Stimulated activated CD4-positive, alpha-beta T cell treated with anti-CD3 and anti-CD28 coated beads, Interleukin-12 subunit alpha, Interleukin-12 subunit beta, amount 100 ng/mL, for 4 hours (primary cell): ENCODE measurements around the gene USP48.

Experiments
- DNase-seq: peaks from one replicate; pipeline ENCODE4 v3.0.0-alpha.2; 2020

USP48 gene

GRCh38 chr1:21666576-21667320 is 116.2 kb downstream of the USP48 start:
- DNase-seq, result no peak

DNA sequence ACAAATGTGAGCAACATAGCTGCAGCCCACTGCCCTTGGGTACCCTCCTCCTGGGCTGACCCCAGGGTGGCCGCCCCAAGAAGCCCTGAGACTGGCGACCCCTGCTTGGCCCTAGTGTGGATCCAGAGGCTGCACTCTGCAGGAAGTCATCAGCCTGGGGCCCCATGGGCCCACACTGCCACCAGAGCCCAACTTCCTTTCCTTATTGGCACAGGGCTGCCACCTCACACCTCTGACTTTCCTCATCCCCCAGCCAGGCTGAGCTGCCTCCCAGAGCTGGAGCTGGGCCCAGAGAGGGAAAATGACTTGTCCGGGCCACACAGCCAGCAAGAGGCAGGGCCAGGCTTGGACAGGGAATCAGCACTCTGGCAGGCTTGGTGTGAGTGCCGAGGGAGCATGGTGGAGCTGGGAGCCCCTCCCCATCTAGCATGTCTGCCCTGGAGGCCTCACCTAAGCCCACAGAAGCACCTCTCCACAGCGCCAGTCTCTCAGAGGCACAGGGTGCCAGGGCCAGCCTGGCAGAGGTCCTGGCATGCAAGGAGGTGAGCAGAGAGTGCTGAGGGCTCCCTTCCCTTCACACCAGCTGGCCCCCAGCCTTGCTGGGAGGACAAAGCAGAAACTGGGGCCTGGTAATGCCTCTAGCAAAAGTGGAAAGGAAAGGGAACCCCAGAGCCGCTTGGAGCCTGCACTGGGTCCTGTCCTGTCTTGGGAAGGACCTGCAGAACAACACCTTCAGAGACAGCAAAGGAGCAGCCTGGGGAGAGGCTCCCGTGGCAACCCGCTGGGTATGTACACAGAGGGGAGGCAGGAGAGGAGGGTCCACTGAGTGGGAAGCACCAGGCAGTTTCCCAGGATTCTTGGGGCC is 117.0 kb downstream of the USP48 start:
- no peak for DNase-seq

DNA sequence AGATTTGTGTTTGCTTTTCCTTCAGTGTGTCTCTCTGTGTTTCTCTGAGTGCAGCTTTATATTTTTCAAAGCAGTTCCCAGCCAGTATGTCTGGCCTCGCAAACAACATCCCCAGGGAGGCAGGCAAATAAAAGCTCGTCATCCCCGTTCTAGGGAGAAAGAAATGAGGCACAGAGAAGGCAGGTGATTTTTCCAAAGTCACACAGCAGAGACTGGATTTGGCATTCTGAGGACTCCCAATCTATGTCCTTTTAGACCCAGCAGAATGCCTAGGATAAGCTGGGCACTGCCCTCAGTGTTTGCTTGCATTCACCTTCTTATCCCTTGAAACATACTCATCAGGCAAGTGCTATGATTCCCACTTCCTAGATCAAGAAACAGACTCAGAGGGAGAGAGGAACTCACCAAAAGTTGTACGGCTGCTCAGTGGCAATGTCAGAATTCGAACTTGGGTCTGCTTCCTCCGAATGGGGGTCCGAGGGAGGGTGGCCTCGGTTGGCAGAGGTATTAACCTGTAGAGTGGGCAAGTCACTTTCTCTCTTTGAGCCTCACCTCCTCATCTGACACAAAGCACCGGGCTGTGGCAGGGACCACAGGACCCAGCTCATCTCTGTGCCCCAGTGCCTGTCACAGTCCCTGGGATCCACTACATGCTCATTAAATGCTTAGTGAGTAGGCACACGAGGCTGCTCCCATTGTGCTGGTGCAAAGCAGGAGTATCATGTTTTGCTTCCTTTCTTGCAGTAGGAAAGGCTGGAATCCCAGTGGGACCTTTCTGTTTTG is 118.0 kb downstream of the USP48 start:
- DNase-seq, result no peak

- DNase-seq, result no peak
Measured at GRCh38 chr1:21663951-21664805, 118.8 kb downstream of the USP48 start.

DNA sequence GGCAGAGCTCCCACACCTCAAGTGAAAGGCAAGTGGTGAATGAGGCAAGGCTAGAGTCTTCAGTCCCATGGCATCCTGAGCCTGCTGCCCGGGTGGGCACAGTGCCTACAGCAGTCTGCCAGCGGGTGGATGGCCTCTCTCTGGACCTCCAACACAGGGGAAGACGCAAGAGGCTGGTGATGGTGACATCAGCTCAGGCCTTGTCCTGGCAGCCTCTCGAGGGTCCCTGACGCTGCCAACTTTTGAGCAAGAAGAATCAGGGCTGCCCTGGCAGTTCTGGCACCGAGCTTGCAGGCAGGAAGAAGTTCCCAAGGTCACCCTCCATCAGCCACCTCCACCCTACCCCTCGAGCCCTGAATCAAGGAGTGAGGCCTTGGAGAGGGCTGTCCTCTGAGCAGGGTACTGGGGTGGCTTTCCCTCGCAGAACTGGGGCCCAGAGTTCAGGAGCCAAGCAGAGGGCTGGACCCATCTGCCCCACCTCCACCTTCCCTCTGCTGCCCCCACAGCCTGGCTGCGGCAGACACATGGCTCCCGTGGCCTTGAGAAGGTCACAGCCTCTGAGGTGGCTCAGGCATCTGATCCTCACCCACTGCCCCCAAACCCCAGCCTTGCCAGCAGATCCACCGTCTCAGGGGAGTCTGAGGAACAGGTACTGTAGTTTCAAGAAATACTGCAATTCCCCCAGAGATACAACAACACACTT is 119.5 kb downstream of the USP48 start:
- DNase-seq, result no peak

DNA sequence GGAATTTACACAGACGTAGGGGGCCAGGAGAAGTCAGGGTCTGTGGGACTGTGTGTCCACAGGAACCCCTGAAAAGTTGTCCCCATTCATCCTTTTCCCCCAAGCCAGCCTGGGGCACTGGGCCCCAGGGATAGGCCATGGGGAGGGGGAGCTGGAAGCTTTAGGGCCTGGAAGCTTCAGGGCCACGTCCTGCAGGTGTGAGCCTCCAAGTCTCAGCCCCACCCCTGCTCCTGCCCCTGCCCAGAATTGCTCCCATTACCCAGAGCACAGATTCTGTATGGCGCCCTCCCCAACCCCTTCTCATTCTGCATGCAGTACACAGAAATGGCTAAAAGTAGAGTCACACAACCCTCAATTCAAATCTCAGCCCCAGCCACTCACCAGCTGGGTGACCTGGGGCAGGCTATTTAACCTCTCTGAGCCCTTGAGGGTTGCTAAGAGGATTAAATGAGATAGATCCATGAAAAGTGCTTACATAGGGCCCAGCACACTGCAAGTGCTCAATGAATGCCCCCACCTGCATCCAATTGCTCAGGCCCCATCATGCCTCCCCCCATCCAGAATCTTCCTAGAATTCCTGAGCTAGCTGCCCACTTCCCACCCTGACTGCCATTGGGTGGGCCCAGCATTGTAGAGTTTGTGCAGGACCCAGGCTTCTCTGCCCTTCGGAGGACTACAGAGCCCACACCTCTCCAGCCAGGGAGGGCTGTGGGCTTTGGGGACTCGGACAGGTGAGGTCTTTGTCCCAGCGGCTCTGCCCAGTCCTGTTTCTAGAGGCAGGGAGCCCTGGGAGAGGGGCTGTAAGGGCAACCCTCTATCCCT is 120.3 kb downstream of the USP48 start:
- no peak for DNase-seq

DNA sequence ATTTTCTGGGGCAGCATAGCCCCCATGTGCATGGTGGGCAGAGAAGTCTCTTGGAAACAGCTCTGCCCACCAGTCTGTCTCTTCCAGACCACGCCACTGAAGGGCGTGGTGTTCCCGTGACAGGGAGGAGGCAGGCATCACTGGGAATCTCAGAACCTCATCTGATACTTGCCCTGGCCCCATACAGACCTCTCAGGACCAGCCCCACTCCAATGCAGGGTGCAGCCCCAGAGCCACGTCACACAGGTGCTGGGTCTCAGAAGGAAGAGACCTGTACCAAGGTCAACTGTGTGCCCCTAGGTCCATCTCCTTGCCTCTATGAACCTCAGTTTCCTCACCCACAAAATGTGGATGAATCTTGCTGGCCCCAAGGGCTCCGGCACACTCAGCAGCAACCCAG is 121.1 kb downstream of the USP48 start:
- DNase-seq, result no peak

- no peak for DNase-seq
Measured at GRCh38 chr1:21659924-21660326, 123.0 kb downstream of the USP48 start.

- DNase-seq, result peak; percentile 70
Measured at GRCh38 chr1:21659099-21659923, 123.6 kb downstream of the USP48 start.

GRCh38 chr1:21657456-21658190 is 125.3 kb downstream of the USP48 start:
- no peak for DNase-seq

- no peak for DNase-seq
Measured at GRCh38 chr1:21655748-21656147, 127.2 kb downstream of the USP48 start.

DNA sequence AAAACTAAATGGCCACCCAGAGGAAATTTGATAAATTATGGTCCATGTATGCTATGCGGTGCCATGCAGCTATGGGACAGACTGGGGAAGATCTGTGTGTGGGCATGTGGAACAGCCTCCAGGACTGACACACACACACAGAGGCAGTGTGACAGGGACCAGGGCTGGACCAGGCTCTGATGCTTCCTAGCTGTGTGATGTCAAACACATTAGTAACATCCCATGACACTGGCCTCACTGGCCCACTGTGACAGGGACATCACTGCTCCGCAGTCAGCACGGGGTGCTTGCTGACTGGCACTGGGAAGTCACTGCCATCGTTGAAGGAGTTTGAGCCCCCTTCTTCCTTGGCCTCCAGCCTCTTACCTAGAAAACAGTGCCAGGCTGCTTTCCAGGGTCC is 127.7 kb downstream of the USP48 start:
- DNase-seq, result no peak

GRCh38 chr1:21654209-21654608 is 128.7 kb downstream of the USP48 start:
- DNase-seq, result no peak

DNA sequence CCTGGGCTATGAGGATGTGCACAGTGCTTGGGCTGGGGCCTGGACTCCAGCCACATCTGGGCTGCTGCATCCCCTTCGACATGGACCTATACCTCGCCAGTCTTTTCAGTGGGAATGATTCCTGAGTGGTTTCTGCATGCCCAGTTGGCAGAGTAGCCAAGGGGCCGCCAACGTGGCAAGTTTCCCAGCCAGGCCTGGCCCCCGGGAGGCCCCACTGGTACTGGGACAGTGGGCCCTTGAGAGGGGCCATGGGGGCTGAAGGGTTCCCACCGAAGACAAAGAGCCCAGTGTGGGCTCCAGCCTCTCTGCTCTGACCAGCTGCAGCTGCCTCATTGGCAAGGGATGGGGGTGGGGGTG is 129.2 kb downstream of the USP48 start:
- no peak for DNase-seq

GRCh38 chr1:21652937-21653743 is 129.8 kb downstream of the USP48 start:
- no peak for DNase-seq

DNA sequence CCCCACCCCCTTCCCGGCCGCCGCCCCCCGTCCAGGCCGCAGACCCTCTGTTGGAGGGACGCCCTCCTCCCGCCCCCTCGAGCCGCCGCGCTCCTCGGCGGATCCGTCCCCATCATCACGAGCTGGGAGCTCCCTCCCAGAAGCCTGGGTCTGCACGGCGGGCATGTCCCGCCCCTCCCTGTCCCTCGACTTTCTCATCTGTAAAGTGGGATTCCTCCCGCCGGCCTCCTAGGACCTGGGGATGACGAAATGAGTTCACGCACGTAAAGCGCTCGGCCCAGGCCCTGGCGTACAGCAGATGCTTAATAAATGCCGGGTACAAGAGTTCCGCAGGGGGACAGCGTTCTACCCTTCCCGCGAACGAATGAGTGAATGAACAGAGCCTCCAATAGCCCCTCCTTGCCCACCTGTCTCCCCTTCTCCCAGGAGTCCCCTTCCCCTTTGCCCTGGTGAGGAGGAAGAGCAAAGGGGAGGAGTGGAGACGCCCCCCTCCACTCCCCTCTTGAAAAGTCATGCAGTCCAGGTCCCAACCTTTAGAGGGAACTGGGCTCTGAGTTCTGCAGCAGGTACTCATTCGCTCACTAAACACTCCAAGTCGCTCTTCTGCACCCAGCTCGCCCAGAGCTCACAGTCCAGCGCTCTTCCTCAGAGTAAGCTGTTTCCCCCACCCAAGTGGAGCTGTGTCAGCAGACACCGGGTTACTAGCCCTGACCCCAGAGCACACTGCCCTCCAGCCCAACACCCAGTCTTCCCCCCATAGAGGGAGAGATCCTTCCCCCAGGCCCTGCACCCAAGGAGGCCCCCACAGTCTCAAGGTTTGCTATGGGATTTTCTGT is 130.6 kb downstream of the USP48 start:
- no peak for DNase-seq
